Hepatocyte (in vitro differentiated cells): Measurements from ENCODE around the gene SNX25. TPM values are rescaled to one million over a fixed set of nuclear protein-coding genes. Genes with fewer than 3 reads are reported as not detected.

Source experiments
- DNase-seq: peaks from one replicate; pipeline ENCODE4 v3.0.0-alpha.2; 2016; ENCODE audit warnings: low spot score
- H2AFZ ChIP-seq: fragments of 200-600 bp; sonication (generic); 2 replicates; pipeline ENCODE4 v1.6.0; 2016; ENCODE audit warnings: antibody characterized with exemption, mild to moderate bottlenecking
- H3K27ac ChIP-seq: fragments of 200-600 bp; sonication (generic); 2 replicates; pipeline ENCODE4 v1.5.1; 2016; ENCODE audit warnings: mild to moderate bottlenecking
- H3K27me3 ChIP-seq: fragments of 200-600 bp; sonication (generic); 2 replicates; pipeline ENCODE4 v1.6.1; 2016
- H3K36me3 ChIP-seq: fragments of 200-600 bp; sonication (generic); replicated peaks from 2 replicates; pipeline ENCODE4 v1.5.1; 2016; ENCODE audit warnings: low read depth; ENCODE audit not compliant: insufficient read depth
- H3K4me1 ChIP-seq: fragments of 200-600 bp; sonication (generic); 2 replicates; pipeline ENCODE4 v1.5.1; 2016; ENCODE audit warnings: mild to moderate bottlenecking, moderate library complexity; ENCODE audit not compliant: insufficient read depth
- H3K4me2 ChIP-seq: fragments of 200-600 bp; sonication (generic); 2 replicates; pipeline ENCODE4 v1.6.0; 2016
- H3K4me3 ChIP-seq: fragments of 200-600 bp; sonication (generic); 2 replicates; pipeline ENCODE4 v1.5.1; 2016; ENCODE audit warnings: mild to moderate bottlenecking
- H3K79me2 ChIP-seq: fragments of 200-600 bp; sonication (generic); 2 replicates; pipeline ENCODE4 v1.6.0; 2017; ENCODE audit warnings: mild to moderate bottlenecking
- H3K9me2 ChIP-seq: fragments of 200-600 bp; sonication (generic); replicated peaks from 2 replicates; pipeline ENCODE4 v1.6.0; 2017; ENCODE audit warnings: mild to moderate bottlenecking; ENCODE audit not compliant: insufficient read depth
- H3K9me3 ChIP-seq: fragments of 200-600 bp; sonication (generic); 2 replicates; pipeline ENCODE4 v1.5.1; 2016; ENCODE audit warnings: low read depth, mild to moderate bottlenecking
- H4K20me1 ChIP-seq: fragments of 200-600 bp; sonication (generic); 2 replicates; pipeline ENCODE4 v1.6.0; 2016; ENCODE audit warnings: mild to moderate bottlenecking; ENCODE audit not compliant: insufficient read depth, poor library complexity, severe bottlenecking
- EZH2 ChIP-seq: fragments of 200-600 bp; sonication (generic); IDR thresholded peaks from 2 replicates; pipeline ENCODE4 v1.6.1; 2016; ENCODE audit warnings: antibody characterized with exemption, mild to moderate bottlenecking, borderline replicate concordance
- EZH2phosphoT487 ChIP-seq: fragments of 200-600 bp; sonication (generic); IDR thresholded peaks from one replicate; pipeline ENCODE4 v1.6.1; 2018; ENCODE audit warnings: antibody characterized with exemption, mild to moderate bottlenecking, low read depth, moderate library complexity; ENCODE audit not compliant: unreplicated experiment, severe bottlenecking
- WGBS: methylation state at CpG from one replicate; pipeline ENCODE4 v1.1.6; 2016; ENCODE audit warnings: low lambda C conversion rate; ENCODE audit errors: missing lambda C conversion rate; 5-methylcytosine and 5-hydroxymethylcytosine counted together
- polyA plus RNA-seq: library from polyadenylated mRNA; unstranded; fragments of >200 nt; fragmentation: Nextera tagmentation; extraction: Ambion mirVana; gene quantifications from 2 replicates; pipeline ENCODE4 v1.2.1, GENCODE V29; 2016
- total RNA-seq: library from RNA; depleted of rRNA; stranded (reverse); fragments of >200 nt; gene quantifications from 2 replicates; pipeline ENCODE4 v1.2.3, GENCODE V29; 2014
- TF ChIP-seq, protein P1 (sequence below): fragments of 200-600 bp; sonication (generic); IDR thresholded peaks from 2 replicates; pipeline ENCODE4 v1.5.1; 2016; ENCODE audit warnings: antibody characterized with exemption, mild to moderate bottlenecking; ENCODE audit not compliant: poor library complexity

SNX25 gene
- total and polyA plus RNA-seq, 2 experiments from 2014 or later, result 16.5 to 20.3 TPM

DNA sequence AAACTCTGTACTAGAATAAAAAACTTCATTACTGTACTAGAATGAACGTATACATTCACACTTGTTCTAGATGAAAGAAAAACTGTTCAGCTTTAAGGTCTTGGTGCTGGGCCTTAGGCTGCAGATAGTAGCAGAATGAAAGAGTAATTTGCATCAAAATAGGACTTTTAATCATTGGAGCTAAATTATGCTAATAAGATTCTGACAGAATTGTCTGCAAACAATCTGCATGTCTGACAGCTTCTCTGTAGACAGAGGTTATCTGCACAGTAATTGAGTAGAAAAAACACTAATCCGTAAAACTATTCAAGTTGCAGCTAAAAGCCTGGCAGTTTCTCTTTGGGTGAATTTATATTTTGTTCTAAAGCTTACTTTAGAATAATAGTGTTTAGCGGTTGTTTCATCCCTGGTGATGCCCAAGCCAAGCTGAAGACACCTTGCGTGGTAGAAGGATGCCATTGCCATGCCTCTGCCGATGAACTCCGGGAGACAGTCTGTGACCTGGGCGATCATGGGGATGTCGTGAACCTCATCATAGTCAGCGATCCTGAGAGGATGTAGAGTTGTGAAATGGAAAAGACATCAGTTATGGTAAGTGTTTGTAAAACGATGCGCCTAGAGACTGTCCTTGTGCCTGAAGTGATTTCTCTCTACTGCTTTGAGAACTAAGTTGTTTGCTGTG lies 161.0 kb downstream of the SNX25 start:
- Histone ChIP-seq H3K27me3 (no peaks in the 10 kb centered on the region), H3K36me3 (no peaks in the 10 kb centered on the region), H4K20me1 (no peaks in the 10 kb centered on the region), H3K9me2 (no peaks in the 10 kb centered on the region), H2AFZ (no peak overlapping the region), H3K4me2 (no peak overlapping the region), H3K4me3 (no peak overlapping the region), H3K27ac (no peak overlapping the region), H3K79me2 (no peaks in the 10 kb centered on the region), H3K9me3 (no peaks in the 10 kb centered on the region), H3K4me1 (no peaks in the 10 kb centered on the region)
- WGBS, result 93% methylated on average over 11 of the region's 11 CpGs
- TF ChIP-seq EZH2 (no peak), EZH2phosphoT487 (no peak)
- TF ChIP-seq, protein P1, sequence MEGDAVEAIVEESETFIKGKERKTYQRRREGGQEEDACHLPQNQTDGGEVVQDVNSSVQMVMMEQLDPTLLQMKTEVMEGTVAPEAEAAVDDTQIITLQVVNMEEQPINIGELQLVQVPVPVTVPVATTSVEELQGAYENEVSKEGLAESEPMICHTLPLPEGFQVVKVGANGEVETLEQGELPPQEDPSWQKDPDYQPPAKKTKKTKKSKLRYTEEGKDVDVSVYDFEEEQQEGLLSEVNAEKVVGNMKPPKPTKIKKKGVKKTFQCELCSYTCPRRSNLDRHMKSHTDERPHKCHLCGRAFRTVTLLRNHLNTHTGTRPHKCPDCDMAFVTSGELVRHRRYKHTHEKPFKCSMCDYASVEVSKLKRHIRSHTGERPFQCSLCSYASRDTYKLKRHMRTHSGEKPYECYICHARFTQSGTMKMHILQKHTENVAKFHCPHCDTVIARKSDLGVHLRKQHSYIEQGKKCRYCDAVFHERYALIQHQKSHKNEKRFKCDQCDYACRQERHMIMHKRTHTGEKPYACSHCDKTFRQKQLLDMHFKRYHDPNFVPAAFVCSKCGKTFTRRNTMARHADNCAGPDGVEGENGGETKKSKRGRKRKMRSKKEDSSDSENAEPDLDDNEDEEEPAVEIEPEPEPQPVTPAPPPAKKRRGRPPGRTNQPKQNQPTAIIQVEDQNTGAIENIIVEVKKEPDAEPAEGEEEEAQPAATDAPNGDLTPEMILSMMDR, result no peak
- no peak for DNase-seq

DNA sequence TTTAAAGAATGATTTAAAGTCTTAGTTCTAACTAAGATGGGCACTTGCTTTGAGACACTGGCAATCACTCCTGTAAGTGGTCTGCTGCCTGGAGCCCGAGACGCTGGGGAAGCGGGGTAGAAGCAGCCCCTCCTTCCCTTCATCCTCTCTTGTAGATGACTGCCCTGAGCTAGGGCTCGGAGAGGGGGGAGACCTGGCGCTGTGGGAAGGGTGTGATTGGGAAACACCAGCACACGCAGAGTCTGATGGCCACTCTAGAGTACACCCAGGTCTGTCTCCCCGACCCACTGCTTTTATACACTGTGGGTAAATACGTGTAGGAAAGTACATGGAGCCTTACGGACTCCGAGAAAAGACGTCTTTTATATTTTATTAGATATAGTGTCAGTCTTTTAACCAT lies 162.3 kb downstream of the SNX25 start:
- Histone ChIP-seq H3K27ac (no peak overlapping the region), H2AFZ (no peak overlapping the region), H3K4me2 (no peak overlapping the region), H3K27me3 (no peaks in the 10 kb centered on the region), H3K4me1 (no peaks in the 10 kb centered on the region), H3K36me3 (no peaks in the 10 kb centered on the region), H4K20me1 (no peaks in the 10 kb centered on the region), H3K79me2 (no peaks in the 10 kb centered on the region), H3K9me2 (no peaks in the 10 kb centered on the region), H3K4me3 (no peak overlapping the region), H3K9me3 (no peaks in the 10 kb centered on the region)
- 73% methylated on average over 11 of the region's 11 CpGs for WGBS
- no peak for DNase-seq
- no peak for TF ChIP-seq EZH2
- TF ChIP-seq EZH2phosphoT487, result no peak
- TF ChIP-seq, protein P1, result no peak

DNA sequence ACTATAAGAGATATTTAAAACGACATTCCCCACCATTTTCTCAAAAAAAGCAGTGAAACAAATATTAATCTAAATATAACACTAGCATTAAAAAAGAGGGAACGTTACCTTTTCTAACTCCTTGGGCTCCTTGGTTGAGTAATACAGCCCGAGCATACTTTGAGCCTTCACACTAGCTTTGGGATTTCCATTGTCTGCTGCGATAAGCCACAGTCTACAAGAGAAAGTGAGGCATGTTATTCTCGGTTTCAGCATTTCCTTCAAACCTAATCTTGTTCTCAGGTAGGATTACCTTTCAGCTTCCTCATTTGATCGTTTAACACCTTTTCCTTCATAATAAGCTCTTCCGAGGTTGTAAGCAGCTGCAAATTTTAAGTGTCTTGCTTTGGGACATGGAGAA lies 164.6 kb downstream of the SNX25 start:
- Histone ChIP-seq H3K79me2 (no peaks in the 10 kb centered on the region), H4K20me1 (no peaks in the 10 kb centered on the region), H3K9me3 (no peaks in the 10 kb centered on the region), H2AFZ (no peak overlapping the region), H3K27ac (no peak overlapping the region), H3K4me2 (no peak overlapping the region), H3K27me3 (no peaks in the 10 kb centered on the region), H3K4me1 (no peaks in the 10 kb centered on the region), H3K4me3 (no peak overlapping the region), H3K36me3 (no peaks in the 10 kb centered on the region), H3K9me2 (no peaks in the 10 kb centered on the region)
- no peak for DNase-seq
- no peak for TF ChIP-seq EZH2phosphoT487
- TF ChIP-seq, protein P1, result no peak
- no peak for TF ChIP-seq EZH2
- WGBS, result 86% methylated on average over 7 of the region's 7 CpGs
